SIG-M5 treated with dmso at 0.1 percent for 504 hours (cell line): ENCODE data around the gene FARS2.

Experiments used
- DNase-seq: peaks from one replicate; lab custom pipeline; 2025; ENCODE audit not compliant: unreplicated experiment; lab: John Stamatoyannopoulos, UW

Gene FARS2

GRCh38 chr6:5657684-5658430 is 396.5 kb downstream of the FARS2 start:
- peak; percentile 79 for DNase-seq

GRCh38 chr6:5659467-5659866 is 398.2 kb downstream of the FARS2 start:
- DNase-seq = no peak

GRCh38 chr6:5660772-5661171 is 399.5 kb downstream of the FARS2 start:
- no peak for DNase-seq

- DNase-seq = no peak
Observed at GRCh38 chr6:5662797-5663196, 401.5 kb downstream of the FARS2 start.

GRCh38 chr6:5663259-5663658 is 401.9 kb downstream of the FARS2 start:
- no peak for DNase-seq

- DNase-seq = no peak
Observed at GRCh38 chr6:5663739-5664138, 402.4 kb downstream of the FARS2 start.

- no peak for DNase-seq
Observed at GRCh38 chr6:5664149-5664548, 402.8 kb downstream of the FARS2 start.

- DNase-seq = no peak
Observed at GRCh38 chr6:5665173-5665572, 403.9 kb downstream of the FARS2 start.

- no peak for DNase-seq
Observed at GRCh38 chr6:5665667-5666066, 404.4 kb downstream of the FARS2 start.

- no peak for DNase-seq
Observed at GRCh38 chr6:5666695-5667094, 405.4 kb downstream of the FARS2 start.

- DNase-seq = no peak
Observed at GRCh38 chr6:5667737-5668136, 406.4 kb downstream of the FARS2 start.

- DNase-seq = no peak
Observed at GRCh38 chr6:5670381-5670780, 409.1 kb downstream of the FARS2 start.

- peak; percentile 94 for DNase-seq
Observed at GRCh38 chr6:5670811-5671561, 409.7 kb downstream of the FARS2 start.

GRCh38 chr6:5671601-5672559 is 410.6 kb downstream of the FARS2 start:
- no peak for DNase-seq

GRCh38 chr6:5672581-5673011 is 411.3 kb downstream of the FARS2 start:
- peak; percentile 37 for DNase-seq

GRCh38 chr6:5673019-5673790 is 411.9 kb downstream of the FARS2 start:
- DNase-seq = no peak

GRCh38 chr6:5674141-5674540 is 412.8 kb downstream of the FARS2 start:
- no peak for DNase-seq

GRCh38 chr6:5674721-5675120 is 413.4 kb downstream of the FARS2 start:
- DNase-seq = no peak

GRCh38 chr6:5676701-5677100 is 415.4 kb downstream of the FARS2 start:
- DNase-seq = no peak

GRCh38 chr6:5677219-5678000 is 416.1 kb downstream of the FARS2 start:
- DNase-seq = no peak
